Measurements from ENCODE around the gene CTCFL.
"Not testable (repeated sequence)": the region's sequence is repeated elsewhere in the genome, so short reads cannot be mapped to it uniquely, and the experiment has no call there.

CTCFL gene

GRCh38 chr20:57505979-57506378 is 19.0 kb downstream of the CTCFL start:
- DNase-seq: peak; percentile 64

GRCh38 chr20:57504411-57504810 is 20.5 kb downstream of the CTCFL start:
- DNase-seq: no peak

GRCh38 chr20:57503035-57503658 is 21.8 kb downstream of the CTCFL start:
- DNase-seq: no peak

- no peak for DNase-seq
Measured at GRCh38 chr20:57502336-57502700, 22.6 kb downstream of the CTCFL start.

- DNase-seq: no peak
Measured at GRCh38 chr20:57501461-57502335, 23.2 kb downstream of the CTCFL start.

- no peak for DNase-seq
Measured at GRCh38 chr20:57500962-57501361, 24.0 kb downstream of the CTCFL start.

GRCh38 chr20:57500235-57500634 is 24.7 kb downstream of the CTCFL start:
- no peak for DNase-seq

- no peak for DNase-seq
Measured at GRCh38 chr20:57499676-57500075, 25.3 kb downstream of the CTCFL start.

- DNase-seq: no peak
Measured at GRCh38 chr20:57498425-57499400, 26.2 kb downstream of the CTCFL start.

GRCh38 chr20:57496592-57496991 is 28.3 kb downstream of the CTCFL start:
- no peak for DNase-seq

- DNase-seq: no peak
Measured at GRCh38 chr20:57495978-57496377, 29.0 kb downstream of the CTCFL start.

GRCh38 chr20:57493091-57493615 is 31.8 kb downstream of the CTCFL start:
- no peak for DNase-seq

- no peak for DNase-seq
Measured at GRCh38 chr20:57491373-57491772, 33.6 kb downstream of the CTCFL start.

GRCh38 chr20:57488277-57488676 is 36.7 kb downstream of the CTCFL start:
- not testable (repeated sequence) for DNase-seq

GRCh38 chr20:57485770-57486169 is 39.2 kb downstream of the CTCFL start:
- DNase-seq: no peak

GRCh38 chr20:57484772-57485171 is 40.2 kb downstream of the CTCFL start:
- no peak for DNase-seq

GRCh38 chr20:57483287-57484050 is 41.5 kb downstream of the CTCFL start:
- DNase-seq: no peak

GRCh38 chr20:57482796-57483195 is 42.1 kb downstream of the CTCFL start:
- DNase-seq: no peak

- DNase-seq: no peak
Measured at GRCh38 chr20:57482148-57482547, 42.8 kb downstream of the CTCFL start.

- no peak for DNase-seq
Measured at GRCh38 chr20:57481281-57481711, 43.6 kb downstream of the CTCFL start.

GRCh38 chr20:57480444-57481160 is 44.3 kb downstream of the CTCFL start:
- no peak for DNase-seq
